Osteoblast (primary cell): ENCODE results near the gene CTRL. TPM values are rescaled to one million over a fixed set of nuclear protein-coding genes. Genes with fewer than 3 reads are reported as not detected.

Source experiments
- DNase-seq: peaks from one replicate; pipeline ENCODE4 v3.0.0; 2011; ENCODE audit warnings: low spot score, mixed read lengths; ENCODE audit not compliant: insufficient read length; ENCODE audit errors: missing footprints
- H2AFZ ChIP-seq: 2 replicates; pipeline ENCODE4 v1.6.0; 2011; ENCODE audit warnings: mild to moderate bottlenecking, low read length
- H3K27ac ChIP-seq: 2 replicates; pipeline ENCODE4 v1.5.1; 2011; ENCODE audit warnings: mild to moderate bottlenecking, low read depth, low read length, moderate library complexity
- H3K27me3 ChIP-seq: 2 replicates; pipeline ENCODE4 v1.6.0; 2012; ENCODE audit warnings: mild to moderate bottlenecking, control low read depth, inconsistent platforms, low read length, moderate library complexity; ENCODE audit not compliant: insufficient read depth
- H3K36me3 ChIP-seq: 2 replicates; pipeline ENCODE4 v1.5.1; 2011; ENCODE audit warnings: mild to moderate bottlenecking, low read length, control low read depth, moderate library complexity; ENCODE audit not compliant: insufficient read depth
- H3K4me1 ChIP-seq: 2 replicates; pipeline ENCODE4 v1.5.1; 2011; ENCODE audit warnings: mild to moderate bottlenecking, low read length, control low read depth, moderate library complexity; ENCODE audit not compliant: insufficient read depth
- H3K4me2 ChIP-seq: 2 replicates; pipeline ENCODE4 v1.6.0; 2011; ENCODE audit warnings: mild to moderate bottlenecking, low read length; ENCODE audit not compliant: insufficient read depth
- H3K4me3 ChIP-seq: fragments of 200-600 bp; sonication (generic); 3 replicates; pipeline ENCODE4 v1.5.1; 2012; ENCODE audit warnings: mild to moderate bottlenecking, low read length, inconsistent platforms; ENCODE audit not compliant: insufficient read depth
- H3K79me2 ChIP-seq: 2 replicates; pipeline ENCODE4 v1.6.0; 2012; ENCODE audit warnings: mild to moderate bottlenecking, low read length, control low read depth, inconsistent platforms; ENCODE audit not compliant: insufficient read depth
- H3K9me3 ChIP-seq: 2 replicates; pipeline ENCODE4 v1.5.1; 2011; ENCODE audit warnings: low read depth, low read length, control low read depth
- H4K20me1 ChIP-seq: 2 replicates; pipeline ENCODE4 v1.6.0; 2012; ENCODE audit warnings: mild to moderate bottlenecking, low read length, control low read depth; ENCODE audit not compliant: insufficient read depth
- CTCF ChIP-seq: IDR thresholded peaks from 2 replicates; pipeline ENCODE4 v1.5.1; 2011; ENCODE audit warnings: mild to moderate bottlenecking, low read depth, low read length, moderate library complexity; ENCODE audit errors: extremely low read depth
- total RNA-seq: library from RNA; depleted of rRNA; stranded (reverse); fragments of >200 nt; gene quantifications from 2 replicates; pipeline ENCODE4 v1.2.3, GENCODE V29; 2012

The CTRL gene
- total RNA-seq, 1 donor = 0.36 TPM

- Histone ChIP-seq H3K27me3 (no peaks in the 10 kb centered on the region), H3K27ac (peak overlapping the region; percentile 58), H3K4me3 (no peak overlapping the region), H3K36me3 (no peaks in the 10 kb centered on the region), H3K79me2 (peaks cover 82% of the 10 kb centered on the region), H4K20me1 (peaks cover 26% of the 10 kb centered on the region), H2AFZ (no peak overlapping the region), H3K4me2 (peak overlapping the region; percentile 20), H3K9me3 (no peaks in the 10 kb centered on the region), H3K4me1 (peaks cover 19% of the 10 kb centered on the region)
- TF ChIP-seq CTCF = no peak
- peak; percentile 95 for DNase-seq
Observed at GRCh38 chr16:67897231-67897630, 34.4 kb downstream of the CTRL start.

- Histone ChIP-seq H3K4me3 (peak overlapping the region; percentile 97), H3K27me3 (no peaks in the 10 kb centered on the region), H3K79me2 (peaks cover 56% of the 10 kb centered on the region), H2AFZ (peak overlapping the region; percentile 93), H3K4me2 (peak overlapping the region; percentile 89), H3K4me1 (peaks cover 19% of the 10 kb centered on the region), H3K27ac (peak overlapping the region; percentile 95), H3K9me3 (no peaks in the 10 kb centered on the region), H4K20me1 (peaks cover 18% of the 10 kb centered on the region), H3K36me3 (no peaks in the 10 kb centered on the region)
- DNase-seq = peak; percentile 89
- TF ChIP-seq CTCF = no peak
Observed at GRCh38 chr16:67893743-67894399, 37.8 kb downstream of the CTRL start.

GRCh38 chr16:67892899-67893742 lies 38.5 kb downstream of the CTRL start, which contains the start of gene PSKH1:
PSKH1 (plus strand) TSS chr16:67893254; CDS start chr16:67908750, 15,496 bp downstream.
- TF ChIP-seq CTCF = no peak
- Histone ChIP-seq H3K4me2 (peak within 1 kb of the TSS; percentile 89), H3K27ac (peak within 1 kb of the TSS; percentile 95), H3K27me3 (no peaks in the 10 kb centered on the region), H3K4me1 (peaks cover 19% of the 10 kb centered on the region), H3K36me3 (no peaks in the 10 kb centered on the region), H3K9me3 (no peaks in the 10 kb centered on the region), H3K4me3 (peak within 1 kb of the TSS; percentile 97), H4K20me1 (peaks cover 15% of the 10 kb centered on the region), H3K79me2 (peaks cover 50% of the 10 kb centered on the region), H2AFZ (peak within 1 kb of the TSS; percentile 93)
- DNase-seq = peak; percentile 100

- Histone ChIP-seq H3K27me3 (no peaks in the 10 kb centered on the region), H4K20me1 (peaks cover 9% of the 10 kb centered on the region), H3K27ac (no peak overlapping the region), H3K4me3 (peak overlapping the region; percentile 97), H3K36me3 (no peaks in the 10 kb centered on the region), H3K9me3 (no peaks in the 10 kb centered on the region), H3K79me2 (peaks cover 42% of the 10 kb centered on the region), H3K4me2 (peak overlapping the region; percentile 82), H3K4me1 (peaks cover 16% of the 10 kb centered on the region), H2AFZ (peak overlapping the region; percentile 75)
- TF ChIP-seq CTCF = no peak
- DNase-seq = no peak
Observed at GRCh38 chr16:67892375-67892774, 39.3 kb downstream of the CTRL start.
